Pancreas (tissue), 10 donors: ENCODE results near the gene POLE4. TPM values are rescaled to one million over a fixed set of nuclear protein-coding genes. Genes with fewer than 3 reads are reported as not detected.

Experiments used
- ATAC-seq, 4 donors: fragments of 200-7000 bp; cut with Tn5 transposase; one replicate each; pipeline versions ENCODE4 v1.8.0 to v1.9.1; 2020; ENCODE audit warnings: mild to moderate bottlenecking in 4 of 4, moderate library complexity in 4 of 4
- DNase-seq, 6 donors: peaks; one replicate each; pipeline ENCODE4 v3.0.0-alpha.2; 2020
- FAIRE-seq: peaks from 2 replicates; lab custom pipeline; 2012; peaks lifted over from hg19 to GRCh38; lab: Jason Lieb, UNC
- H3K27ac ChIP-seq, 4 donors: fragments of 200-600 bp; sonication (generic); 1 replicate in 3 of 4; 2 replicates in 1 of 4; pipeline versions ENCODE4 v1.5.0 to v1.8.0; 2020
- H3K27me3 ChIP-seq, 4 donors: fragments of 200-600 bp; one replicate each; pipeline ENCODE4 v1.8.0; 2021
- H3K36me3 ChIP-seq, 3 donors: fragments of 200-600 bp; sonication (generic) in 1 of 3; one replicate each; pipeline versions ENCODE4 v1.5.0 to v1.8.0; 2020 to 2021
- H3K4me1 ChIP-seq, 3 donors: fragments of 200-600 bp; one replicate each; pipeline ENCODE4 v1.8.0; 2021
- H3K4me3 ChIP-seq, 4 donors: fragments of 200-600 bp; sonication (generic) in 2 of 4; one replicate each; pipeline versions ENCODE4 v1.5.0 to v1.8.0; 2020 to 2021
- H3K9me3 ChIP-seq, 4 donors: fragments of 200-600 bp; one replicate each; pipeline ENCODE4 v1.8.0; 2021
- WGBS, 2 donors: extraction: QIAGEN DNeasy Blood & Tissue Kit; methylation state at CpG; one replicate each; pipeline ENCODE4 v1.1.7; 2013; 5-methylcytosine and 5-hydroxymethylcytosine counted together
- intact Hi-C, 3 donors: fragments of 100-400 bp; cut with DNase I; formaldehyde crosslinking; loops; one replicate each; pipeline versions ENCODE4 v1.11.1 to v1.14.2; 2022
- polyA plus RNA-seq, 2 donors: library from polyadenylated mRNA; stranded (reverse); fragments of 200-250 nt; gene quantifications; one replicate each; pipeline ENCODE4 v1.2.3, GENCODE V29; 2013
- total RNA-seq, 6 donors: library from RNA; stranded (reverse); fragmentation: NEBNext Ultra II Directional in 4 of 6; extraction: Animal tissue kit (Norgen Biotek cat#: 25700) in 4 of 6; gene quantifications; one replicate each; pipeline versions ENCODE4 v1.2.1 to v1.2.4, GENCODE V29; 2021 to 2023
- TF ChIP-seq, protein P1 (sequence below), 4 donors: fragments of 200-600 bp; sonication (generic) in 3 of 4; IDR thresholded peaks; one replicate each; pipeline versions ENCODE4 v1.5.0 to v1.8.0; 2021; ENCODE audit warnings: antibody characterized with exemption in 4 of 4
- donor health status: healthy with polysubstance abuse.
- donor health status: DM: no; HTN: no; CAD: no; lungs with moderate emphysema.
- donor health status: DM: no; HTN: no; CAD: no.
- donor health status: control.
- donor health status: control.
- donor health status: Bipolar disorder and iron deficiency.
- donor health status: DM: yes; HTN: yes; CAD: no.
- donor health status: DM: no; HTN: no; CAD: no.
- donor health status: DM: no; HTN: no; CAD: no.
- donor health status: DM: yes; HTN: yes; CAD: no.

Gene POLE4
- total and polyA plus RNA-seq, 8 donors, result 10.0 to 22.6 (median 18.2) TPM

- Histone ChIP-seq H3K27ac (no peak overlapping the region), H3K36me3 (no peaks in the 10 kb centered on the region), H3K4me3 (no peak overlapping the region), H3K27me3 (no peaks in the 10 kb centered on the region), H3K9me3 (no peaks in the 10 kb centered on the region), H3K4me1 (no peaks in the 10 kb centered on the region)
- WGBS, 2 donors, result 60 to 84% methylated on average over 6 of the region's 6 CpGs
- ATAC-seq (no peak), DNase-seq (no peak), FAIRE-seq (no peak)
- intact Hi-C loops, result no loop called here
- TF ChIP-seq, protein P1, sequence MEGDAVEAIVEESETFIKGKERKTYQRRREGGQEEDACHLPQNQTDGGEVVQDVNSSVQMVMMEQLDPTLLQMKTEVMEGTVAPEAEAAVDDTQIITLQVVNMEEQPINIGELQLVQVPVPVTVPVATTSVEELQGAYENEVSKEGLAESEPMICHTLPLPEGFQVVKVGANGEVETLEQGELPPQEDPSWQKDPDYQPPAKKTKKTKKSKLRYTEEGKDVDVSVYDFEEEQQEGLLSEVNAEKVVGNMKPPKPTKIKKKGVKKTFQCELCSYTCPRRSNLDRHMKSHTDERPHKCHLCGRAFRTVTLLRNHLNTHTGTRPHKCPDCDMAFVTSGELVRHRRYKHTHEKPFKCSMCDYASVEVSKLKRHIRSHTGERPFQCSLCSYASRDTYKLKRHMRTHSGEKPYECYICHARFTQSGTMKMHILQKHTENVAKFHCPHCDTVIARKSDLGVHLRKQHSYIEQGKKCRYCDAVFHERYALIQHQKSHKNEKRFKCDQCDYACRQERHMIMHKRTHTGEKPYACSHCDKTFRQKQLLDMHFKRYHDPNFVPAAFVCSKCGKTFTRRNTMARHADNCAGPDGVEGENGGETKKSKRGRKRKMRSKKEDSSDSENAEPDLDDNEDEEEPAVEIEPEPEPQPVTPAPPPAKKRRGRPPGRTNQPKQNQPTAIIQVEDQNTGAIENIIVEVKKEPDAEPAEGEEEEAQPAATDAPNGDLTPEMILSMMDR (IDR thresholded peaks at IDR 0.05), result no peak
Measured at GRCh38 chr2:74937221-74937880, 21.1 kb upstream of the POLE4 start.

- Histone ChIP-seq H3K27me3 (no peaks in the 10 kb centered on the region), H3K9me3 (no peaks in the 10 kb centered on the region), H3K4me1 (no peaks in the 10 kb centered on the region), H3K27ac (no peak overlapping the region), H3K4me3 (no peak overlapping the region), H3K36me3 (no peaks in the 10 kb centered on the region)
- intact Hi-C loops, result no loop called here
- DNase-seq (no peak), FAIRE-seq (no peak), ATAC-seq (no peak)
- 74 to 86% methylated on average over 4 of the region's 4 CpGs for WGBS, 2 donors
- TF ChIP-seq, protein P1 (IDR thresholded peaks at IDR 0.05), result no peak
Measured at GRCh38 chr2:74938264-74938663, 20.2 kb upstream of the POLE4 start.

- Histone ChIP-seq H3K4me3 (no peak overlapping the region), H3K9me3 (no peaks in the 10 kb centered on the region), H3K36me3 (no peaks in the 10 kb centered on the region), H3K27me3 (no peaks in the 10 kb centered on the region), H3K27ac (no peak overlapping the region), H3K4me1 (no peaks in the 10 kb centered on the region)
- intact Hi-C loops, result no loop called here
- DNase-seq (no peak), ATAC-seq (no peak), FAIRE-seq (no peak)
- 71 to 89% methylated on average over 7 of the region's 7 CpGs for WGBS, 2 donors
- TF ChIP-seq, protein P1 (IDR thresholded peaks at IDR 0.05), result no peak
Measured at GRCh38 chr2:74939919-74940812, 18.3 kb upstream of the POLE4 start.

GRCh38 chr2:74941284-74941683 is 17.2 kb upstream of the POLE4 start:
- WGBS, 2 donors, result 83 to 92% methylated on average over 3 of the region's 3 CpGs
- ATAC-seq (no peak), DNase-seq (no peak), FAIRE-seq (no peak)
- no peaks in the 10 kb centered on the region for H3K36me3 ChIP-seq
- TF ChIP-seq, protein P1 (IDR thresholded peaks at IDR 0.05), result no peak
- H3K27ac ChIP-seq, result no peak overlapping the region
- intact Hi-C loops, result no loop called here
- no peak overlapping the region for H3K4me3 ChIP-seq
- H3K9me3 ChIP-seq, result no peaks in the 10 kb centered on the region
- H3K27me3 ChIP-seq, result no peaks in the 10 kb centered on the region
- no peaks in the 10 kb centered on the region for H3K4me1 ChIP-seq
